IPS-20b (cell line): Measurements from ENCODE around the gene SLC34A3.

Source experiments
- H3K27ac ChIP-seq: one replicate; pipeline ENCODE4 v1.5.1; 2013; ENCODE audit warnings: low read length
- H3K27me3 ChIP-seq: 2 replicates; pipeline ENCODE4 v1.6.1; 2013; ENCODE audit warnings: mild to moderate bottlenecking, low read length, inconsistent platforms; ENCODE audit not compliant: insufficient read depth
- H3K36me3 ChIP-seq: 2 replicates; pipeline ENCODE4 v1.6.1; 2013; ENCODE audit warnings: low read depth, mild to moderate bottlenecking, inconsistent platforms, low read length, moderate library complexity; ENCODE audit not compliant: insufficient read depth
- H3K4me1 ChIP-seq: 2 replicates; pipeline ENCODE4 v1.6.1; 2013; ENCODE audit warnings: mild to moderate bottlenecking, control low read depth, inconsistent platforms, low read length, moderate library complexity; ENCODE audit not compliant: insufficient read depth
- H3K4me3 ChIP-seq: 2 replicates; pipeline ENCODE4 v1.5.1; 2013; ENCODE audit warnings: mild to moderate bottlenecking, low read length, inconsistent platforms
- H3K9ac ChIP-seq: 2 replicates; pipeline ENCODE4 v1.6.1; 2013; ENCODE audit warnings: low read depth, mild to moderate bottlenecking, inconsistent platforms, low read length, moderate library complexity
- H3K9me3 ChIP-seq: 2 replicates; pipeline ENCODE4 v1.6.1; 2013; ENCODE audit warnings: mild to moderate bottlenecking, low read depth, low read length, inconsistent platforms; ENCODE audit not compliant: insufficient read depth

SLC34A3 gene

GRCh38 chr9:137273611-137274320 is 43.1 kb downstream of the SLC34A3 start:
- Histone ChIP-seq H3K9me3 (no peaks in the 10 kb centered on the region), H3K27me3 (peaks cover 12% of the 10 kb centered on the region; the same call in 1 of the 2 replicates), H3K27ac (no peak overlapping the region), H3K4me1 (peaks cover 14% of the 10 kb centered on the region), H3K4me3 (no peak overlapping the region), H3K9ac (no peak overlapping the region), H3K36me3 (peaks cover 21% of the 10 kb centered on the region)

DNA sequence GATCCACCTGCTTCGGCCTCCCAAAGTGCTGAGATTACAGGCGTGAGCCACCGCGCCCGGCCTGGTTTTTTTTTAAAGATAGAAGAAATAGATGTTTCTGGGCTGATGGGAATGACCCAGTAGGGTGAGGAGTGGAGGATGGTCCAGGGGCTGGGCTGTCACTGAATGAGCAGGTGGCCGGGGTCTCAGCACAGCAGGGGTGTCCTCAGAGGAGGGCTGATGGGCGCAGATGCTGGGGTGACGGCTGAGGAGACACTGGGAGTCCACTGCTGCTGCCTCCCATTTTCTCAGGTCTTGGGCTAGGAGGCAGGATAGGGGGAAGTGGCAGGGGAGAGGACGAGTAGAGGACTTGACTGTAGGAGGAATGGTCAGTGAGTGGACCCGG is 44.5 kb downstream of the SLC34A3 start:
- H3K36me3 ChIP-seq: peaks cover 12% of the 10 kb centered on the region

GRCh38 chr9:137275588-137276472 is 45.1 kb downstream of the SLC34A3 start:
- peak overlapping the region; percentile 84 for H3K27ac ChIP-seq

More for the DNA sequence above, 44.5 kb downstream of the SLC34A3 start:
- Histone ChIP-seq H3K9me3 (no peaks in the 10 kb centered on the region), H3K9ac (no peak overlapping the region), H3K27ac (no peak overlapping the region), H3K4me1 (peaks cover 14% of the 10 kb centered on the region), H3K4me3 (no peak overlapping the region), H3K27me3 (peaks cover 27% of the 10 kb centered on the region; the same call in 1 of the 2 replicates)

GRCh38 chr9:137276473-137277328 is 46.0 kb downstream of the SLC34A3 start:
- peaks cover 40% of the 10 kb centered on the region; the same call in 1 of the 2 replicates for H3K27me3 ChIP-seq
- H3K36me3 ChIP-seq: peaks cover 7% of the 10 kb centered on the region
- H3K9ac ChIP-seq: peak overlapping the region; percentile 79; the same call in 1 of the 2 replicates
- peak overlapping the region; percentile 84 for H3K27ac ChIP-seq
- no peaks in the 10 kb centered on the region for H3K9me3 ChIP-seq
- H3K4me1 ChIP-seq: peaks cover 14% of the 10 kb centered on the region
- peak overlapping the region; percentile 63; the same call in 1 of the 2 replicates for H3K4me3 ChIP-seq

More at GRCh38 chr9:137275588-137276472, 45.1 kb downstream of the SLC34A3 start:
- Histone ChIP-seq H3K9me3 (no peaks in the 10 kb centered on the region), H3K9ac (peak overlapping the region; percentile 79; the same call in 1 of the 2 replicates), H3K4me1 (peaks cover 14% of the 10 kb centered on the region), H3K36me3 (peaks cover 10% of the 10 kb centered on the region), H3K27me3 (peaks cover 32% of the 10 kb centered on the region; the same call in 1 of the 2 replicates), H3K4me3 (no peak overlapping the region)

GRCh38 chr9:137277329-137278041 is 46.8 kb downstream of the SLC34A3 start, which contains the start of gene TOR4A:
Gene TOR4A, plus strand, starts transcription at chr9:137277726. Its CDS starts 964 bp downstream, at chr9:137278690.
- Histone ChIP-seq H3K36me3 (peaks cover 4% of the 10 kb centered on the region), H3K9ac (peak within 1 kb of the TSS; percentile 79; the same call in 1 of the 2 replicates), H3K9me3 (no peaks in the 10 kb centered on the region), H3K4me1 (peaks cover 14% of the 10 kb centered on the region), H3K4me3 (peak within 1 kb of the TSS; percentile 63), H3K27ac (peak within 1 kb of the TSS; percentile 84), H3K27me3 (peaks cover 47% of the 10 kb centered on the region; the same call in 1 of the 2 replicates)

DNA sequence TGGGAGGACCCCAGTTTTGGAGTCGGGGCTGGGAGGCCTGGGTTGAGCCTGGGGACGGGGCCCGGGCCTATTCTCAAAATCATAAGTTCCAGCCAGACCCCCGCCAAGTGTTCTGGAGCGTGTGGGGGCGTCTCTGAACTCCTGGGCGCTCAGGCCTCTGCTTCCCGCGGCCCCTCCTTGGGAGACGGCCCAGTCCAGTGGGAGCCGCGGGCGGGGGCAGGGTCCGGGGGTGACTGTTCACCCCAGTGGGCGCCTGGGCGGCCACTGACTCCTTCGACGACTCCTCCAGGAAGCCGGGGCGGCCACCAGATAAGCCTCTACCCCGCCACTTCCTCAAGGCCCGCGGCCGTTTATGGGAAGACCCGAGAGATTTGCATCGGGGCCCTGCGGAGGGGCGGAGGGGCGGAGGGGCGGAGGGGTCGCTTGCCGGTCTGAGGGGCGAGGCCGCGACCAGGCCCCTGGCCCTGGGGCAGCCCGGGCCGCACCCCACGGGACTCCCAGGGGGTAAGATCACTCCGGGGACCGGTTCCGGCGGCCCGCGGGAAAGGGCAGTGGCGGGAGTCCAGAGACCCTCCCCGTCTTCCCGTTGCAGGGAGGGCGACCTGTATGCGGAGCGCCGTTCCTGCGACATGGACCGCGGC is 47.5 kb downstream of the SLC34A3 start:
- Histone ChIP-seq H3K4me1 (peaks cover 14% of the 10 kb centered on the region), H3K9me3 (no peaks in the 10 kb centered on the region), H3K4me3 (peak overlapping the region; percentile 63), H3K36me3 (peaks cover 3% of the 10 kb centered on the region), H3K9ac (peak overlapping the region; percentile 74; the same call in 1 of the 2 replicates), H3K27ac (no peak overlapping the region), H3K27me3 (peaks cover 52% of the 10 kb centered on the region; the same call in 1 of the 2 replicates)

DNA sequence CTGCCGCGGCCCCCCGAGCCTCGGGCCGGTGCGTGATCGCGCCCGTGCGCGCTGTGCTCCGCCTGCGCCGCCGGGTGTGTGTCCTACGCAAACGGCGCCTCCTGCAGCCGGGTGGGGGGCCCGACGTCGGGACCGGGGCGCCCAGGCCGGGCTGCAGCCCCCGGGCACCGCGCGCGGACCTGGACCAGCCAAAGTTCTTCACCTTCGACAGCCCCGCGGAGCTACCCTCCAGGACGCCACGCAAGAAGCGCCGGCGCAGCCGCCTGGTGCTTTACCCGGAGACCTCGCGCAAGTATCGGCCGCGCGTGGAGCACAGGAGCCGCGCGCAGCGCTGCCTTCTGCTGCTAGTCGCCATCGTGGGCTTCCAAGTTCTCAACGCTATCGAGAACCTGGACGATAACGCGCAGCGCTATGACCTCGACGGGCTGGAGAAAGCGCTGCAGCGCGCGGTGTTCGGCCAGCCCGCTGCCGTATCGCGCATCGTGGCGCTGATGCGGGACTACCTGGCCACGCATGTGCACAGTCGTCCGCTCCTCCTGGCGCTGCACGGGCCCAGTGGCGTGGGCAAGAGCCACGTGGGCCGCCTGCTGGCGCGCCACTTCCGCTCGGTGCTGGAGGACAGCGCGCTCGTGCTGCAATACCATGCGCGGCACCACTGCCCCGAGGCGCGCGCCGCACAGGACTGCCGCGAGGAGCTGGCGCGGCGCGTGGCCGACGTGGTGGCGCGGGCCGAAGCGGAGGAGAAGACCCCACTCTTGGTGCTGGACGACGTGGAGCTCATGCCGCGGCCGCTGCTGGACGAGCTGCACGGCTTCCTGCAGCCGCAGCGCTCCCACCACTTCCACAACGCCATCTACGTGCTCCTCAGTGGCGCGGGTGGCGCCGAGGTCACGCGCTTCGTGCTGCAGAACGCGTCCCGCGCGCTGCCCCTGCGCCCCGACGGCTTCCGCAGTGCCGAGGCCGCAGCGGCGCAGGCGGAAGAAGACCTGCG is 48.3 kb downstream of the SLC34A3 start:
- no peak overlapping the region for H3K27ac ChIP-seq
- peak overlapping the region; percentile 63; the same call in 1 of the 2 replicates for H3K4me3 ChIP-seq
- peak overlapping the region; percentile 21; the same call in 1 of the 2 replicates for H3K9ac ChIP-seq
- peaks cover 14% of the 10 kb centered on the region for H3K4me1 ChIP-seq
- peaks cover 52% of the 10 kb centered on the region; the same call in 1 of the 2 replicates for H3K27me3 ChIP-seq
- no peaks in the 10 kb centered on the region for H3K9me3 ChIP-seq
- H3K36me3 ChIP-seq: no peaks in the 10 kb centered on the region; the same call in 1 of the 2 replicates

GRCh38 chr9:137279741-137280473 is 49.2 kb downstream of the SLC34A3 start:
- H3K4me1 ChIP-seq: peaks cover 14% of the 10 kb centered on the region
- H3K4me3 ChIP-seq: no peak overlapping the region

More at GRCh38 chr9:137279741-137280473, 49.2 kb downstream of the SLC34A3 start:
- no peak overlapping the region for H3K9ac ChIP-seq
- no peaks in the 10 kb centered on the region for H3K9me3 ChIP-seq
- H3K36me3 ChIP-seq: no peaks in the 10 kb centered on the region
- peaks cover 52% of the 10 kb centered on the region; the same call in 1 of the 2 replicates for H3K27me3 ChIP-seq
- H3K27ac ChIP-seq: no peak overlapping the region
